ENCODE measurements around the gene WDR88.

WDR88 gene

DNA sequence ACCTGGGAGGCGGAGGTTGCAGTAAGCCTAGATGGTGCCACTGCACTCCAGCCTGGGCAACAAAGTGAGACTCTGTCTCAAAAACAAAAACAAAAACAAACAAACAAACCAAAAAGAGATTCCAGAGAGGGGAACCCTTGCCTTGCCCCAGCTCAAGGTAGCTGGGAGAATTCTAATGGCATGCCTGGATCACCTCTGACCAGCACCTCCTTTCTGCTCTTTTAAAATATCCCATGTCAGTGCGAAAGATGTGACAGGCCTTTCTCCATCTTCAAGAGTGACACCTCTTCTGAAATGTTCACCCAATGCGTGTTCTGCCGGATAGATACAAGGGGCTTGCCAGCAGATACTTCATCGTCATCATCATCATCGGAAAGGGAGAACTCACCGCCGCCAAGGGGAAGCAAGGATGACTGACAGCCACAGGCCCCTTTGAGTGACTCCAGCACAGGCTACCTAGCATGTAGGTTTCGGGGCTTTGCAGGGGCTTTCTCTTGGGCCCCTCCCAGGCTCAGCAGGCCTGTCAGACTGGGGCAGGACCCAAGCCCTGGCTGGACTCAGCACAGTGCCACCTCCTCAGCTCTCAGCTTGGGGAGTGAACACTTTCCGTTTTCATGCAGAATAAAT lies 43.4 kb downstream of the WDR88 start:
- Histone ChIP-seq H3K36me3 (ENCODE audit: insufficient read depth, low read length) (no peaks in the 10 kb centered on the region), H3K27ac (ENCODE audit: low read depth, low read length, poor library complexity, severe bottlenecking) (no peak overlapping the region), H3F3A (ENCODE audit: insufficient read depth, low read length) (peaks cover 3% of the 10 kb centered on the region; the same call in 1 of the 2 replicates), H3K4me3 (ENCODE audit: low read depth, low read length, poor library complexity, severe bottlenecking) (peak overlapping the region; percentile 80), H3K9me2 (ENCODE audit: low read depth, low read length) (no peaks in the 10 kb centered on the region), H3K4me2 (ENCODE audit: low read length) (peak overlapping the region; percentile 92), H2AFZ (ENCODE audit: low read length) (no peak overlapping the region), H3K4me1 (ENCODE audit: insufficient read depth, low read length, severe bottlenecking) (peaks cover 19% of the 10 kb centered on the region), H4K20me1 (ENCODE audit: insufficient read depth, low read length) (no peaks in the 10 kb centered on the region), H3K9me3 (ENCODE audit: low read length) (no peaks in the 10 kb centered on the region), H3K27me3 (ENCODE audit: insufficient read depth, low read length) (no peaks in the 10 kb centered on the region), H3K9ac (ENCODE audit: low read length) (peak overlapping the region; percentile 84; the same call in 1 of the 2 replicates), H3K79me2 (ENCODE audit: insufficient read depth, low read length) (no peaks in the 10 kb centered on the region)
- TF ChIP-seq, protein P1, sequence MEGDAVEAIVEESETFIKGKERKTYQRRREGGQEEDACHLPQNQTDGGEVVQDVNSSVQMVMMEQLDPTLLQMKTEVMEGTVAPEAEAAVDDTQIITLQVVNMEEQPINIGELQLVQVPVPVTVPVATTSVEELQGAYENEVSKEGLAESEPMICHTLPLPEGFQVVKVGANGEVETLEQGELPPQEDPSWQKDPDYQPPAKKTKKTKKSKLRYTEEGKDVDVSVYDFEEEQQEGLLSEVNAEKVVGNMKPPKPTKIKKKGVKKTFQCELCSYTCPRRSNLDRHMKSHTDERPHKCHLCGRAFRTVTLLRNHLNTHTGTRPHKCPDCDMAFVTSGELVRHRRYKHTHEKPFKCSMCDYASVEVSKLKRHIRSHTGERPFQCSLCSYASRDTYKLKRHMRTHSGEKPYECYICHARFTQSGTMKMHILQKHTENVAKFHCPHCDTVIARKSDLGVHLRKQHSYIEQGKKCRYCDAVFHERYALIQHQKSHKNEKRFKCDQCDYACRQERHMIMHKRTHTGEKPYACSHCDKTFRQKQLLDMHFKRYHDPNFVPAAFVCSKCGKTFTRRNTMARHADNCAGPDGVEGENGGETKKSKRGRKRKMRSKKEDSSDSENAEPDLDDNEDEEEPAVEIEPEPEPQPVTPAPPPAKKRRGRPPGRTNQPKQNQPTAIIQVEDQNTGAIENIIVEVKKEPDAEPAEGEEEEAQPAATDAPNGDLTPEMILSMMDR (IDR thresholded peaks at IDR 0.05; ENCODE audit: low read length): no peak
- TF ChIP-seq EZH2 (IDR thresholded peaks at IDR 0.05; ENCODE audit: borderline replicate concordance, low read length): no peak

DNA sequence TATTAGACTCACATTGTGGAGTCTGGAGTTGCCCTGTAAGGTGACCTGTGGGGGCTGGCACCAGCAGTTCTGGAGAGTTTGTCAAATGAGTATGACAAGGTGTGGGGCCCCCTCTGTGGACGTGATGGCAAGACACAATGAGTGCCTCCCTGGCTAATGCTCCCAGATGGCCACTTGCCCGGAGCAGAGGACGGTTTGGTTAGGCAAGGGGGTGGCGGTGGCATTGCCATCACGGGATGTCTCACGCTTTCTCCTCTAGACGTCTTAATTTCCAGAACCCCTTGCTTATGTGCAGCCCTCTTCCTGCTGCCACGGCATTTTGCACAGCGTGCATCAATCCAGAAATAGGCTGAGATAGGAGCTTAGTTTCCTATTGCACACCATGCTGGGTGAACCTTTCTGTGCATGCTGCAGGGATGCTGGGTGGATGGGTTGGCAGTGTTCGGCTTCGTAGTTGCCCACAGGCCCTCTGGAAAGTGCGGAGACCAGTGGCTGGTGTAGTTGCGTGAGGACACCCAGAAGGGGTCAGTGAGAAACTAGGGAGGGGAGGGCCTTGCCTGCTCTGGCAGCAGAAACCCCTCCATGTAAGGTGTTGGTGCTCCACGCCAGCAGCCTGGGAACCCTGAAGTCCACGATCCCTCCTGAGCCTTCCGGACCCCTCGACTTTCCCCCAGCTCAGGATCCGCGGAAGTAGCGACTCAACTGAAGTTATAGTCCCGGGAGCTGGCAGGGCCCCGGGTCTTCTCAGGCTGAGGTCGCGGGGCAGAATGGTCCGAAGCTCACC lies 44.2 kb downstream of the WDR88 start:
- Histone ChIP-seq H4K20me1 (ENCODE audit: insufficient read depth, low read length) (no peaks in the 10 kb centered on the region), H3K4me3 (ENCODE audit: low read depth, low read length, poor library complexity, severe bottlenecking) (peak overlapping the region; percentile 80), H3K9ac (ENCODE audit: low read length) (peak overlapping the region; percentile 84), H3K4me1 (ENCODE audit: insufficient read depth, low read length, severe bottlenecking) (peaks cover 19% of the 10 kb centered on the region), H3F3A (ENCODE audit: insufficient read depth, low read length) (peaks cover 3% of the 10 kb centered on the region; the same call in 1 of the 2 replicates), H3K9me2 (ENCODE audit: low read depth, low read length) (no peaks in the 10 kb centered on the region), H3K79me2 (ENCODE audit: insufficient read depth, low read length) (no peaks in the 10 kb centered on the region), H3K27ac (ENCODE audit: low read depth, low read length, poor library complexity, severe bottlenecking) (no peak overlapping the region), H3K36me3 (ENCODE audit: insufficient read depth, low read length) (no peaks in the 10 kb centered on the region), H3K27me3 (ENCODE audit: insufficient read depth, low read length) (no peaks in the 10 kb centered on the region), H2AFZ (ENCODE audit: low read length) (no peak overlapping the region), H3K9me3 (ENCODE audit: low read length) (no peaks in the 10 kb centered on the region), H3K4me2 (ENCODE audit: low read length) (peak overlapping the region; percentile 92)
- TF ChIP-seq, protein P1 (IDR thresholded peaks at IDR 0.05; ENCODE audit: low read length): no peak
- TF ChIP-seq EZH2 (IDR thresholded peaks at IDR 0.05; ENCODE audit: borderline replicate concordance, low read length): no peak

DNA sequence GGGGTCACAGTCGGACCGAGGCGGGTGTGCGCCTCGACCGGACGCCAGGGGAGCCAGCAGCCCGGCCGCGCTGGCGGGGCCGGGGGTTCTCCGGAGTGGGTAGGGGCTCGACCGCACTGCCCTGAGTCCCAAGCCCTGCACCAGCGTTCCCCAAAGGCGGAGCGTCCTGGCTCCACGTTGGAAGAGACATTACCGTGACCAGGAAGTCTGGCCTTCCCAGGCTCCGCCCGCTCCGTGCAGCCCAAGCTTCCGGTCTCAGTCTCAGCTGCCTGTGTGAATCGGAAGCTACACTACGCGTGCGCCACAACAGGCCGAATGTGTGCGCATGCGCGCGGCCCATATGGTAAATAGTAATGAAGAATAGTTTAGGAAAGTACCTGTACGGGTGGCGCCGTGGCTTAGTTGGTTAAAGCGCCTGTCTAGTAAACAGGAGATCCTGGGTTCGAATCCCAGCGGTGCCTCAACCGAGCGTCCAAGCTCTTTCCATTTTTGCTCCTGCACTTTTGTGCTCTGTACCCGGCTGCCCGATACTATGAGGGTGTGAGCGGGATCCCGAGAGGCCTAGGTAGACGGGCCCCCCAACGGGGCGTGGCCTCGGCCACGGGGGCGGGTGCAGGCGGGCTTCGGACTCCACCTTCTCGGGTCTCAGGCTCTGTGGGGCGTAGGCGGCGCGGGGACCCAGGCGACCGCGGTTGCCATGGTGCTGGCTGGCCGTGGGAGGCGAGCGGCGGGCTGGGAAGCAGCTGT lies 44.9 kb downstream of the WDR88 start:
- no peaks in the 10 kb centered on the region for H3K27me3 ChIP-seq (ENCODE audit: insufficient read depth, low read length)
- no peaks in the 10 kb centered on the region for H3K79me2 ChIP-seq (ENCODE audit: insufficient read depth, low read length)
- H3K4me1 ChIP-seq (ENCODE audit: insufficient read depth, low read length, severe bottlenecking): peaks cover 19% of the 10 kb centered on the region

More for the DNA sequence above, 44.9 kb downstream of the WDR88 start:
- no peaks in the 10 kb centered on the region for H3K9me3 ChIP-seq (ENCODE audit: low read length)
- peak overlapping the region; percentile 92 for H3K4me2 ChIP-seq (ENCODE audit: low read length)
- no peak overlapping the region for H2AFZ ChIP-seq (ENCODE audit: low read length)
- TF ChIP-seq EZH2 (IDR thresholded peaks at IDR 0.05; ENCODE audit: borderline replicate concordance, low read length): no peak
- TF ChIP-seq, protein P1 (IDR thresholded peaks at IDR 0.05; ENCODE audit: low read length): 0 out of 2 replicates have a peak, but pooled peaks have one; percentile 8
- H4K20me1 ChIP-seq (ENCODE audit: insufficient read depth, low read length): no peaks in the 10 kb centered on the region
- H3K36me3 ChIP-seq (ENCODE audit: insufficient read depth, low read length): no peaks in the 10 kb centered on the region
- H3K27ac ChIP-seq (ENCODE audit: low read depth, low read length, poor library complexity, severe bottlenecking): peak overlapping the region; percentile 5
- no peaks in the 10 kb centered on the region for H3K9me2 ChIP-seq (ENCODE audit: low read depth, low read length)
- H3F3A ChIP-seq (ENCODE audit: insufficient read depth, low read length): peaks cover 3% of the 10 kb centered on the region; the same call in 1 of the 2 replicates
- H3K4me3 ChIP-seq (ENCODE audit: low read depth, low read length, poor library complexity, severe bottlenecking): peak overlapping the region; percentile 80
- peak overlapping the region; percentile 84 for H3K9ac ChIP-seq (ENCODE audit: low read length)
